GM12878 (cell line): ENCODE measurements around the gene MXRA8. TPM values are rescaled to one million over a fixed set of nuclear protein-coding genes. Genes with fewer than 3 reads are reported as not detected.

Experiments
- ATAC-seq: fragments of 200-7000 bp; cut with Tn5 transposase; 3 replicates; pipeline ENCODE4 v1.9.1; 2020; ENCODE audit warnings: mild to moderate bottlenecking, moderate library complexity
- BruUV-seq: library from RNA; stranded (reverse); fragments of 400-500 nt; replicated peaks from 2 replicates; lab custom pipeline; 2021; lab: Mats Ljungman, UMichigan
- CTCF ChIA-PET: fragments of 300-600 bp; sonication (Branson Sonifier 250); formaldehyde crosslinking; extraction: SDS; loops from one replicate; lab custom pipeline; 2021; ENCODE audit warnings: inconsistent platforms; lab: Yijun Ruan, JAX
- POLR2A ChIA-PET: fragments of 350-600 bp; formaldehyde crosslinking; extraction: SDS; loops from one replicate; lab custom pipeline; 2021; ENCODE audit warnings: inconsistent platforms; lab: Charles Lee
- RAD21 ChIA-PET: fragments of 300-600 bp; sonication (Branson Sonifier 250); formaldehyde crosslinking; loops from one replicate; lab custom pipeline; 2023; ENCODE audit warnings: antibody characterized with exemption; ENCODE audit not compliant: unreplicated experiment; lab: Charles Lee
- SMC1A ChIA-PET: fragments of 300-600 bp; sonication (Branson Sonifier 250); formaldehyde crosslinking; loops from one replicate; lab custom pipeline; 2023; ENCODE audit not compliant: unreplicated experiment, uncharacterized antibody; lab: Charles Lee
- DNase-seq: peaks from one replicate; pipeline ENCODE4 v3.0.0-alpha.2; 2011; ENCODE audit warnings: low read depth, low spot score
- FAIRE-seq: peaks from 3 replicates; lab custom pipeline; 2011; peaks lifted over from hg19 to GRCh38; lab: Jason Lieb, UNC
- H2AFZ ChIP-seq: 2 replicates; pipeline ENCODE4 v1.6.0; 2011; ENCODE audit warnings: low read depth, low read length, control low read depth; ENCODE audit not compliant: control insufficient read depth
- H3K27ac ChIP-seq: 2 replicates; pipeline ENCODE4 v1.5.1; 2011; ENCODE audit warnings: control low read depth; ENCODE audit not compliant: control insufficient read depth, insufficient read depth
- H3K27me3 ChIP-seq, 2 experiments: replicated peaks in 1 of 2; 2 replicates each; pipeline versions ENCODE4 v1.6.0 to v1.6.1; 2011; ENCODE audit warnings: low read length in 1 of 2; ENCODE audit not compliant: control insufficient read depth in 2 of 2, insufficient read depth in 2 of 2
- H3K36me3 ChIP-seq, 2 experiments: 2 replicates each; pipeline ENCODE4 v1.5.1; 2011; ENCODE audit warnings: low read length in 1 of 2; ENCODE audit not compliant: control insufficient read depth in 2 of 2, insufficient read depth in 2 of 2
- H3K4me1 ChIP-seq: 2 replicates; pipeline ENCODE4 v1.6.1; 2011; ENCODE audit warnings: mild to moderate bottlenecking, low read length, moderate library complexity, mixed read lengths; ENCODE audit not compliant: control insufficient read depth, insufficient read depth
- H3K4me2 ChIP-seq: 2 replicates; pipeline ENCODE4 v1.6.0; 2011; ENCODE audit warnings: control low read depth; ENCODE audit not compliant: control insufficient read depth, insufficient read depth
- H3K4me3 ChIP-seq: fragments of 200-600 bp; sonication (generic); 2 replicates; pipeline ENCODE4 v1.5.1; 2016
- H3K79me2 ChIP-seq: 2 replicates; pipeline ENCODE4 v1.6.0; 2011; ENCODE audit warnings: low read length; ENCODE audit not compliant: control insufficient read depth, insufficient read depth
- H3K9ac ChIP-seq: 2 replicates; pipeline ENCODE4 v1.8.0; 2011; ENCODE audit warnings: low read length, control low read depth, mixed read lengths; ENCODE audit not compliant: control insufficient read depth, insufficient read depth
- H3K9me3 ChIP-seq: replicated peaks from 3 replicates; pipeline ENCODE4 v1.5.1; 2011; ENCODE audit warnings: mild to moderate bottlenecking, low read length; ENCODE audit not compliant: control insufficient read depth, insufficient read depth
- H4K20me1 ChIP-seq: 2 replicates; pipeline ENCODE4 v1.6.0; 2011; ENCODE audit not compliant: control insufficient read depth, insufficient read depth
- BCL3 ChIP-seq: IDR thresholded peaks from 2 replicates; pipeline ENCODE4 v1.6.1; 2011; ENCODE audit warnings: borderline replicate concordance, low read depth, mild to moderate bottlenecking, moderate library complexity, low read length; ENCODE audit not compliant: insufficient read depth, poor library complexity, severe bottlenecking
- BHLHE40 ChIP-seq, 2 experiments: fragments of 450-650 bp in 1 of 2; IDR thresholded peaks; 2 replicates each; pipeline ENCODE4 v1.6.1; 2011 to 2017; ENCODE audit warnings: low read depth in 2 of 2, borderline replicate concordance in 1 of 2, improper control_type of control experiment in 1 of 2, low read length in 1 of 2, mild to moderate bottlenecking in 1 of 2
- CHD4 ChIP-seq: fragments of 200-600 bp; sonication (generic); IDR thresholded peaks from 2 replicates; pipeline ENCODE4 v1.6.1; 2016; ENCODE audit warnings: mild to moderate bottlenecking
- HDAC2 ChIP-seq: fragments of 200-600 bp; sonication (generic); IDR thresholded peaks from 2 replicates; pipeline ENCODE4 v1.6.1; 2017
- PBX3 ChIP-seq: IDR thresholded peaks from 2 replicates; pipeline ENCODE4 v1.6.1; 2011; ENCODE audit warnings: mild to moderate bottlenecking, low read depth, low read length, moderate library complexity; ENCODE audit not compliant: insufficient replicate concordance
- POLR2AphosphoS2 ChIP-seq: IDR thresholded peaks from 2 replicates; pipeline ENCODE4 v1.6.1; 2011; ENCODE audit warnings: low read depth, mild to moderate bottlenecking, low read length, improper control_type of control experiment, moderate library complexity
- SIN3A ChIP-seq: IDR thresholded peaks from 2 replicates; pipeline ENCODE4 v1.6.1; 2012; ENCODE audit warnings: low read depth, low read length, improper control_type of control experiment
- ZZZ3 ChIP-seq: IDR thresholded peaks from 2 replicates; pipeline ENCODE4 v1.6.1; 2011; ENCODE audit warnings: low read depth; ENCODE audit not compliant: control insufficient read depth, insufficient read length
- WGBS: methylation state at CpG from one replicate; pipeline ENCODE4 v1.1.6; 2016; ENCODE audit warnings: low lambda C conversion rate; ENCODE audit not compliant: insufficient replicate concordance, insufficient coverage; ENCODE audit errors: missing lambda C conversion rate; 5-methylcytosine and 5-hydroxymethylcytosine counted together
- in situ Hi-C: fragments of 300-500 bp; cut with MboI; formaldehyde crosslinking; loops from 9 replicates; pipeline ENCODE4 v1.14.3; 2018; ENCODE audit warnings: mixed read lengths
- intact Hi-C: fragments of 100-400 bp; cut with micrococcal nuclease; formaldehyde crosslinking; loops from one replicate; pipeline ENCODE4 v1.14.2; 2022; ENCODE audit not compliant: unreplicated experiment
- polyA plus RNA-seq, 11 experiments: library from polyadenylated mRNA; depleted of rRNA in 4 of 11; unstranded in 6 of 11; stranded (reverse) in 5 of 11; fragments of >200 nt; fragmentation: Nextera tagmentation in 4 of 11; fragmentation: Illumina TruSeq in 1 of 11; extraction: Ambion mirVana in 4 of 11; extraction: Trizol in 1 of 11; gene quantifications; 1 replicate in 1 of 11; 2 replicates in 10 of 11; pipeline versions ENCODE4 v1.2.1 to v1.2.3, GENCODE V29; 2011 to 2016; ENCODE audit warnings: inconsistent platforms in 2 of 11, missing spikeins in 2 of 11, low read depth in 1 of 11
- total RNA-seq, 4 experiments: library from RNA; depleted of rRNA in 3 of 4; stranded (reverse); fragments of >200 nt in 3 of 4; fragmentation: Illumina TruSeq in 1 of 4; extraction: Trizol in 1 of 4; gene quantifications; 2 replicates each; pipeline versions ENCODE4 v1.2.1 to v1.2.3, GENCODE V29; 2013 to 2021

The MXRA8 gene
- total and polyA plus RNA-seq, 10 of the 15 experiments (the other 5 are each of a cell fraction or from before 2014, with no cell fraction given) = 0.11 to 0.54 (median 0.21) TPM; not detected in 6

DNA sequence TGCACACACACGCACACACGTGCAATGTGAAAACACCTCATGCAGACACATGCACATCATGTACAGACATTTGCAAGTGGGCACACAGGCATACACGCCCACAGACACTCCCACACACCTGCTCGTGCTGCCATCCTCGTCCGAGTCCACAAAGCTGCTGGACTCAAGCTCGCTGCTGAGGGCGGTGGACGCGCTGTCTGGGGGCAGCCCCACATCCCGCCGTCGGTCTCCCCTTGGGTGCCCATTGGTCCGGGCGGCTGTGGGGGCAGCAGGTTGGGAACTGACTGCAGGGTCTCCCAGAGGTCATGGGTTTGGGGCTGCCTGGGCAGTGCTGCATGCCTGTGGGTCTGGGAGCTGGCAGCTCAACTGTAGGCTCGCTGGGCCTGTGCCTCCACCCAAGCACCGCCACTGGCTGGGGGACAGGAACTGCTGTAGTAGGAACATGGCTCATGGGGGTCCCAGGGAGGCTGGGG lies 16.8 kb downstream of the MXRA8 start:
- Histone ChIP-seq H3K27me3 (no peaks in the 10 kb centered on the region), H3K36me3 (peaks cover 0 to 5% of the 10 kb centered on the region in 2 experiments), H3K79me2 (no peaks in the 10 kb centered on the region; the same call in none of the 2 replicates), H3K4me1 (no peaks in the 10 kb centered on the region), H3K4me2 (no peak overlapping the region), H3K4me3 (no peak overlapping the region), H3K9ac (no peak overlapping the region)
- BruUV-seq = no TSS peak
- ATAC-seq (no peak), DNase-seq (no peak)
- RAD21 ChIA-PET = no interaction called here
- SMC1A ChIA-PET = no interaction called here
- POLR2A ChIA-PET = no interaction called here
- TF ChIP-seq SIN3A = no peak
- TF ChIP-seq BHLHE40 (IDR thresholded peaks at IDR 0.05; ENCODE audit: borderline replicate concordance in 1 of 2, low read depth in 2 of 2, low read length in 1 of 2) = no peak
- TF ChIP-seq HDAC2 = no peak
- no peak for TF ChIP-seq POLR2AphosphoS2
- TF ChIP-seq PBX3 = peak; percentile 10
- peak; percentile 95 for TF ChIP-seq BCL3
- TF ChIP-seq CHD4 = no peak
- TF ChIP-seq ZZZ3 = no peak
- TF ChIP-seq, all 136 proteins: peak for 2
- Histone ChIP-seq H2AFZ (no peak overlapping the region), H3K9me3 (no peaks in the 10 kb centered on the region), H4K20me1 (no peaks in the 10 kb centered on the region), H3K27ac (no peak overlapping the region)
- 82% methylated on average over 17 of the region's 17 CpGs for whole genome bisulfite sequencing
- no peak for FAIRE-seq
- CTCF ChIA-PET = no interaction called here
- intact Hi-C loops = no loop called here
- in situ Hi-C loops = no loop called here
